GM12872 (cell line): Measurements from ENCODE around the gene MYH16.

ENCODE experiments used
- TF ChIP-seq, protein P1 (sequence below): IDR thresholded peaks from 3 replicates; pipeline ENCODE4 v1.5.1; 2011; ENCODE audit warnings: low read depth, mild to moderate bottlenecking, low read length, moderate library complexity; ENCODE audit not compliant: insufficient read depth

The MYH16 gene

DNA sequence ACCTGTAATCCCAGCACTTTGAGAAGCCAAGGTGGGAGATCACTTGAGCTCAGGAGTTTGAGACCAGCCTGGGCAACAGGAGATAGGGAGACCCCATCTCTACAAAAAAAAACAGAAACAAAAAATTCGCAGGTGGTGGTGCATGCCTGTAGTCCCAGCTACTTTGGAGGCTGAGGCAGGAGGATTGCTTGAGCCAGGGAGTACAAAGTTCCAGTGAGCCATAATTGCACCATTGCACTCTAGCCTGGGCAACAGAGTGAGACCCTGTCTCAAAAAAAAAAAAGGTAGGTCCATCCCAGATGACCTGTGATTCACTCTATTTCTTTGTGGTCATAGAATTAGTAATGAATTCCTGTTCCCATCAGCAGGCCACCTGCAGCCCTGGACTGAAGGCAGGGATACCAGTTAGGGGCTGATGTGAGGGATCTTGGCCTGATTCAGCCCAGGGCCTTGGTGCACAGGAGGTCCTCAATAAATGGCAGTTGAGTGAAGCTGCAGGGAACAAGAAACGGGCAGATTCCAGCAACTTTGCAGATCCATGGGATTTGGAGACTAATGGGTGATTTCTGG is at the start of gene MYH16:
TSS of gene MYH16 (plus strand) at position 364 of the 570 bp plus-strand sequence.
- TF ChIP-seq, protein P1, sequence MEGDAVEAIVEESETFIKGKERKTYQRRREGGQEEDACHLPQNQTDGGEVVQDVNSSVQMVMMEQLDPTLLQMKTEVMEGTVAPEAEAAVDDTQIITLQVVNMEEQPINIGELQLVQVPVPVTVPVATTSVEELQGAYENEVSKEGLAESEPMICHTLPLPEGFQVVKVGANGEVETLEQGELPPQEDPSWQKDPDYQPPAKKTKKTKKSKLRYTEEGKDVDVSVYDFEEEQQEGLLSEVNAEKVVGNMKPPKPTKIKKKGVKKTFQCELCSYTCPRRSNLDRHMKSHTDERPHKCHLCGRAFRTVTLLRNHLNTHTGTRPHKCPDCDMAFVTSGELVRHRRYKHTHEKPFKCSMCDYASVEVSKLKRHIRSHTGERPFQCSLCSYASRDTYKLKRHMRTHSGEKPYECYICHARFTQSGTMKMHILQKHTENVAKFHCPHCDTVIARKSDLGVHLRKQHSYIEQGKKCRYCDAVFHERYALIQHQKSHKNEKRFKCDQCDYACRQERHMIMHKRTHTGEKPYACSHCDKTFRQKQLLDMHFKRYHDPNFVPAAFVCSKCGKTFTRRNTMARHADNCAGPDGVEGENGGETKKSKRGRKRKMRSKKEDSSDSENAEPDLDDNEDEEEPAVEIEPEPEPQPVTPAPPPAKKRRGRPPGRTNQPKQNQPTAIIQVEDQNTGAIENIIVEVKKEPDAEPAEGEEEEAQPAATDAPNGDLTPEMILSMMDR = no peak

DNA sequence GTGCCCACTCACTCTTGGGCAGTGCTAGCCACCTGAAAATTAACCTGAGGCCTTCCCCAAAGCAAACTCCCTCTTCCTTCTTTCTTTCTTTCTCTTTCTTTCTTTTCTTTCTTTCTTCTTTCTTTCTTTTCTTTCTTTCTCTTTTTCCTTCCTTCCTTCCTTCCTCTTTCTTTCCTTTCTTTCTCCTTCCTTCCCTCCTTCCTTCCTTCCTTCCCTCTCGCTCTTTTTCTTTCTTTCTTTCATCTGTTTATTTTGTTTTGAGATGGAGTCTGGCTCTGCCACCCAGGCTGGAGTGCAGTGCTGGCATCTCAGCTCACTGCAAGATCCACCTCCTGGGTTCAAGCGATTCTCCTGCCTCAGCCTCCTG is 47.8 kb upstream of the MYH16 start:
- TF ChIP-seq, protein P1 = no peak

DNA sequence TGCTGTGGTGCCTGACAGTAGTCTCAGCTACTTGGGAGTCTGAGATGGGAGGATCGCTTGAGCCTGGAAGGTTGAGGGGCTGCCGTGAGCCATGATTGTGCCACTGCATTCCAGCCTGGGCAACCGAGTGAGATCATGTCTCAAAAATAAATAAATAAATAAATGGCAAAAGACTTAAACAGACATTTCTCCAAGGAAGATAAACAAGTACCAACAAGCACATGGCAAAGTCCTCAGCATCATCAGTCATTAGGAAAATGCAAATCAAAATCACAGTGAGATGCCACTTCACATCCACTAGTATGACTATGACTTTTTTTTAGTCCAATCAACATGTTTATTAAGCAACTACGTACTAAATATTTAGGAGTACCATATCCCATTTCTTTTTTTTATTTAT is 43.4 kb upstream of the MYH16 start:
- TF ChIP-seq, protein P1 = no peak

DNA sequence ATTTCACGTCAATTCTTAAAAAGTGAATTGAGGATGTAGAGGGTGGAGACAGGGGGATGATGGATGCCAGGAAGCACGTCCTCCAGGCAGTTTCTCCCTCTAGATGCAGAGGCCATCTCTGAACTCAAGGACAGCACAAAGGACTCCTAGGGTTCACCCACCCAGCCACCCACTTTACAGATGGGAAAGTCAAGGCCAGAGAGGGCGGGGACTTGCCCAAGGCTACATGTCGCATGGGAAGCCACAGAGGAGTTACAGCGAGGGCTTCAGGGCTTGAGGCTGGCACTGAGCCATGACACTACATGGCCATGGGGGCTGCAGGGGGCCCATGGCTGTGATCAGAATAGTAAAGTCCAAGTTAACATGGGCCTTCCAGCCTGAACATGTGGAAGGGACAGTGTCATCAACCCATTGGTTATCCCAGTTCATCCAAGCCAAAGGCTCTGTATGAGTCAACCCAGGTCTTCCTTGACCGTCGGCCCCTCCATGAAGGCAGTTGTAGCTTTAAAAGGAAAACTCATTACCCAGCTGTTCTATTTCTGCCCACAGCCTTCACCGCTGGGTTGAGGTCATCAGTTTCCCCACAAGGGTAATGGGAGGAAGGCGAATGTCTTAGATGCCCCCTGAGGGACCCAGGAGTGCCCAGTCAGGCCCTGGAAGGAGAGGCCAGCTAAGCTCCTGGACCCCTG is 40.4 kb upstream of the MYH16 start:
- TF ChIP-seq, protein P1 = no peak

DNA sequence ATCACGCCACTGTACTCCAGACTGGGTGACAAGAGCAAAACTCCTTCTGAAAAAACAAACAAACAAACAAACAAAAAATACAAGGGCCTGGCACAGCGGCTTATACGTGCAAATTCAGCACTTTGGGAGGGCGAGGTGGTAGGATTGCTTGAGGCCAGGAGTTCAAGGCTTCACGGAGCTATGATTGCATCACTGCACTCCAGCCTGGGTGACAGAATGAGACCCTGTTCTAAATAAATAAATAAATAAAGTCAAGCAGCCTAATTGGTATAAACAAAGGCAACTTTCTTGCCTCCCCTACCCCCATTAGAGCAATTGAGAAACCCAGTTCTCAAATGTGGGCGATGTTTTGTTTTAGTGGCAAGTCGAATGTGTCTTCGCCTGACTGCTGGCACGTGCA is 38.5 kb upstream of the MYH16 start:
- TF ChIP-seq, protein P1 = no peak

DNA sequence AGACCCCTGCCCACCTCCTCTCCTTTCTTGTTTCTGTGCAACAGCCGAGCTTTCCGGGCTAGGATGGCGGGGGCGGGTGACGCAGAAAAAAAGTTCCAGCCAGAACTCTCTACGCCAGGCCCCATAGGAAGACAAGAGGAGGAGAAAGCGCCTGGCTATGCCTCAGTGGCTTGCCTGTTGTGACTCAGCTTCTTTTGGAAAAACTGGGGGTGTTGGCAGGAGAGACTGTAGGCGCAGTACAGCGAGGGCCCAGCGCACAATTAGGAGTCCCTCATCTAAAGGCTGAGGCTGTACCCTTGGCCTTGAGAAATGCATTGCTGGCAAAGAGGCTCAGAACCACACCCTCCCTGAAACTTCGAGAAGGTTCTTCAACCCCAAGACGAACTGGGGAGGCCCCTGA is 36.7 kb upstream of the MYH16 start:
- TF ChIP-seq, protein P1 = no peak

DNA sequence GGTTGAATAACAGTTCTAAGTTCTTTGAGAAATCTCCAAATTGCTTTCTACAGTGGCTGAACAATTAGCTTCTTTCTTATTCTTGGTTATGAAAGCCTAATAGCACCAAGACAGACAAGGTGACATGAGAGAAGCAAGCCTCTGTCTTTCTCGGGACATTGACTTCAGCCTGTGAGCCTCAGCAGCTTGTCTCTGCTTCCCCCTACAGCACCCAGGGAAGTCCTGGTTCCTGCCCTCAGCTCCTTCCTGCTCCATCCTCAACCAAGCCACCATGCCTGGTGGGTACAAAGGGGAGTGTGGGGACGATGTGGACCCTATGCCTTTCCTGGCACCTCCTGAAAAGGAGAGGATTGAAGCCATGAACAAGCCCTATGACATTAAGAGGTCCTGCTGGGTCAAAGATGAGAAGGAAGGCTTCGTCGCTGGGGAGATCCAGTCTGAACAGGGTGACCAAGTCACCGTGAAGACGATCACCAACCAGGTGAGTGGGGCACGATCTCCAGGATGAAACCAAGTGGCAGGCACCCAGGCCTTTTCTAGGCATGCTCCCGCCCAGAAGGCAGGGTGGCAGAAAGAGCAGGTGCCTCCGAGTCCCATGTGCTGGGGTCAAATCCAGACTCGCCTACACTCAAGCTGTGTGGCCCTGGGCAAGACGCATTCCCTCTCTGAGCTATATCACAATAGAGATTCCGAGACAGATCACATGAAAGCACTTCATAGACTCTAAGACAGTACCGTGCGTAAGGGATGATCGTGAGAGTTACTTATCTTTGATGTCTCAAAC is 33.9 kb upstream of the MYH16 start:
- TF ChIP-seq, protein P1 = no peak
